Inferior parietal cortex (tissue), 1 donor: Measurements from ENCODE around the gene PTPRC.

Source experiments
- DNase-seq: peaks from one replicate; pipeline ENCODE4 v3.0.0-alpha.2; 2016; ENCODE audit errors: extremely low spot score

Gene PTPRC

GRCh38 chr1:198701250-198701649, 62.4 kb downstream of the PTPRC start:
- no peak for DNase-seq

GRCh38 chr1:198701766-198702539, 63.1 kb downstream of the PTPRC start:
- no peak for DNase-seq

- DNase-seq = no peak
These were observed 70.1 kb downstream of the PTPRC start for GRCh38 chr1:198708761-198709525.

GRCh38 chr1:198711837-198712236, 73.0 kb downstream of the PTPRC start:
- DNase-seq = no peak

DNA sequence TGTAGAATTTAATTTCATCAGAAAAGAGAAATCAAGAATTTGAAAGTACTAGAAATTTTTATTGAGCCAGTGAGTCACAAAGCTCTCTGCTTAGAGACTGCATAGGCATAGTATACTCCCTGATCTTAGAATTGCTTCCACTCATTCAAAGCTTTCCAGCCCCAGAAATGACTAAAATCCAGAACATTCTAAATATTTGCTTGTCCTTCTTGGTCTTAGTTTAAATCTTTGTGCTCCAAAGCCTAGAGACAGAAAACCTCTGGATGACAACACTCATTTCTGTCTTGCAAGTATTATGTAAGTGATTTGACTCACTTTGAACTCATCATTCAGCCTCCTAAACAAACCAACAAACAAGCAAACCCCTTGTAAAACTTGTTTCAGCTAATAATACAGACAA, 74.2 kb downstream of the PTPRC start:
- no peak for DNase-seq

GRCh38 chr1:198714271-198714670, 75.4 kb downstream of the PTPRC start:
- no peak for DNase-seq

DNA sequence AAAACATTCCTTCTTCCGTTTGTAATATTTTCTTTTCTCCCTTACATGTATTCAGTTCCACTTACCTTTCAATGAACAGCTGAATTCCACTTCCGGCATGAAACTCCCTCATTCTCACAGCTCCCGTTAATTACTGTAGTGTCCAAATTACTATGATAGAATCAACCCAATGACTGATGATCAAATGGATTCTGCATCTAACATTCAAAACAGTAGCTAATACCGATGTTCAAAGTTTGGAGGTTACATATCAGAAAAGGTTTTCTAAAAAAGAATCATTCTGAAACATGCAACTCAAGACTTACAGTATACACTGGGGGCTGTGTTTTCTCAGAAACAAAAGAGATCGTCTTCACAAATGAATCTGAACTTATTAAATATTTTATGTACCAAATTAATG, 77.2 kb downstream of the PTPRC start:
- no peak for DNase-seq

- DNase-seq = no peak
These were observed 78.7 kb downstream of the PTPRC start for GRCh38 chr1:198717510-198717909.

GRCh38 chr1:198723127-198723526, 84.3 kb downstream of the PTPRC start:
- no peak for DNase-seq

GRCh38 chr1:198725090-198725489, 86.2 kb downstream of the PTPRC start:
- no peak for DNase-seq

DNA sequence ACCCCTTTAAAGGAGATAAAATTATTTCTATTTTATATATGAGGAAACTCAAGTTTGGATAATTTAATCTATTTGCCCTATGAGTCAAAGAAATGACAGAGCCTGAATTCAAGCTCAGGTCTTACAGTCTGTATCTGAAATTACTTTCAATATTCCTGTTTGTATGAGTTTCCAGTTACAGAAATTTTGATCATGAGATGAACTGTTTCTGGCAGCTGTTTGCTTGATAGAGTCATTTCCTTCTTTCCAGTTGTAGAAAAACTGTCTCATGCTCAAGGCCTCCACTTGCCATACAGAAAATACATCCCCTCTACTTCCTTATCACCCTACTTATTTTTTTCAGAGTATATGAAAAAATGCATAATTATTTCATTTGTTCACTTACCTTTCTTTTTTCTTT, 87.6 kb downstream of the PTPRC start:
- DNase-seq = no peak

- DNase-seq = no peak
These were observed 90.5 kb downstream of the PTPRC start for GRCh38 chr1:198729195-198729863.

- DNase-seq = no peak
These were observed 92.1 kb downstream of the PTPRC start for GRCh38 chr1:198730952-198731351.

DNA sequence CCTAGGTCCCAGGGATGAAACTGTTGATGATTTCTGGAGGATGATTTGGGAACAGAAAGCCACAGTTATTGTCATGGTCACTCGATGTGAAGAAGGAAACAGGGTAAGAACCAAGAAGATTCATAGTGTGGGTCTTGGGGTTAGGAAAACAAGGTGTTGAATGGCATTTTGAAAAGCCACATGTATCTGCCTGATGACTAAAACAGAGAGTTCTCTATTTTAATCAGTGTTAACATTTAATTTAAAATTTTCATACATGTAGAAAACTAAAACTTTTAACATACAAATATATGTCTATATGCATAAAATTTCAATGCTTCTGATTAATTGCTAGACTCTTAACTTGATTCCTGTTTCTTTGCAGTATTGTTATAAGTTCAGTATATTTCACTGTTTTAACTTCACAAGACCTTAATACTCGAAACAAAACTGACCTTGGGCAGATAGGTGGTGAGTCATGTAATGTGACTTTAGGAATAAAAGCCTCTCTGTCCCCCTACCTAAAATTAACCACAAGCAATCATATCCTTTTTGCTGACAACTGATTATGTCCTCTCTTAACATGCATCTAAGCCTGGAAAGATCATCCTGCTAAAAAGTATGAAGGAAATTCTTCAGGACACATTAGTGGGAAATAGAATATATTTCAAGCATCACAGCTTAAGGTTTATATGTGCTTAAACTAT, 95.6 kb downstream of the PTPRC start:
- no peak for DNase-seq

- DNase-seq = no peak
These were observed 102.9 kb downstream of the PTPRC start for GRCh38 chr1:198741744-198742143.

DNA sequence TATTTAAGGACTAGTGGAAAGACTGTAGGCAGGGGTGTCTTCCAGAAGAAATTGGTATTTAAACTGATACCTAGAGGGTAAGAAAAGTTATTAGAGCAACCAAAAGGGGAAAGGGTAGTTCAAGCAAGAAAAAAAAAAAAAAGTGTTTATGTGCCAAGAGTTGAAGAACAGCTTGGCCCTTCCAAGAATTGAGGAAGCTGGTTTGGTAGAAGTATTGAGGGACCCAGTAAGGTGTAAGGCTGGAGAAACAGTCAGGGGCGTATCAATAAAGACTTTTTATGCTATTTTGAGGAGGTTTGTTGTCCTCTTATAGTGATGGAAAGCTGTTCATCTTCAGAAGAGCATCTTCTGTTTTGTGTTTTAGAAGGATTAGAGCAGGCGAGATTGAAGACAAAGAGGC, 108.3 kb downstream of the PTPRC start:
- no peak for DNase-seq

- no peak for DNase-seq
These were observed 110.4 kb downstream of the PTPRC start for GRCh38 chr1:198749279-198749678.

DNA sequence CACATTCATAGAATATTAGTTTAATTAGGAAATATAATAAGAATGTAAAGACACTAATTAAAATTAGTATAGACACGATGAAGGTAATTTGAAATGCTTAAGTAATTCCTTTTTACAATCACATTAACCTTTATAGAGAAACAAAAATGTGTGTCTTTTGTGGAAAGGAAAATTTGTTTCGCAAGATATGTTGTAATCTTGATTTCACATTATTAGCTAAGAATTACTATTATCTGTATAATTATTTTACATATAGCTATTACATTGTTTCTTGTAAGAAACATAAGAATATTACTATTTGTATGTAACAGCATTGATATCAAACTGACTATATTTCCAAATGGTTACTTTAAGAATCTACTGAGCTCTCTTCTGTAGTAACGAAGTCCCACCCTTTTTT, 111.2 kb downstream of the PTPRC start:
- DNase-seq = no peak

GRCh38 chr1:198751741-198752140, 112.9 kb downstream of the PTPRC start:
- DNase-seq = no peak

DNA sequence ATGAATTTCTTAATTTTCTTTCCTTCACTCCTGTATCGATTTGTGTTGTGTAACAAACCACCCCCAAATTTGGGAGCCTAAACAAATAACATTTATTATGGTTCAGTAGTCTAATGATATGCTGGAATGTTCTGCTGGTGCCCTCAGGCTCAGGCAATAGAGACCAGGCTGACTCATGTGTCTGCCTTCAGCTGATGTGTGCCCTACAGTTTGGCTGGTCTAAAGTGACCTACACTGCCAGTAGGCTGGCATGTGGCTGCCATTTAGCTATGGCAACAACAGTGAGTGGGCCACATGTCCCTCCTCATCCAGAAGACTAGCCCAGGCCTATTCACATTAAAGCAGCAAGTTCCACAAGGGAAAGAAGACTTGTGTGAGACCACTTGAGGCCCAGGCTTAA, 115.8 kb downstream of the PTPRC start:
- no peak for DNase-seq

- DNase-seq = no peak
These were observed 116.9 kb downstream of the PTPRC start for GRCh38 chr1:198755715-198756114.

DNA sequence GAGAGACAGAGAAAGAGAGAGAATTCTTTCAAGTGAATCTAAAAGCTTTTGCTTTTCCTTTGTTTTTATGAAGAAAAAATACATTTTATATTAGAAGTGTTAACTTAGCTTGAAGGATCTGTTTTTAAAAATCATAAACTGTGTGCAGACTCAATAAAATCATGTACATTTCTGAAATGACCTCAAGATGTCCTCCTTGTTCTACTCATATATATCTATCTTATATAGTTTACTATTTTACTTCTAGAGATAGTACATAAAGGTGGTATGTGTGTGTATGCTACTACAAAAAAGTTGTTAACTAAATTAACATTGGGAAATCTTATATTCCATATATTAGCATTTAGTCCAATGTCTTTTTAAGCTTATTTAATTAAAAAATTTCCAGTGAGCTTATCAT, 117.6 kb downstream of the PTPRC start:
- DNase-seq = peak; percentile 44
